ENCODE measurements around the gene AQR.
"Not testable (repeated sequence)": the region's sequence is repeated elsewhere in the genome, so short reads cannot be mapped to it uniquely, and the experiment has no call there.

Gene AQR

GRCh38 chr15:34810443-34811129 is 159.0 kb downstream of the AQR start:
- peak; percentile 96 for DNase-seq

- DNase-seq = no peak
These were observed 160.4 kb downstream of the AQR start for GRCh38 chr15:34809186-34809585.

GRCh38 chr15:34808016-34808415 is 161.5 kb downstream of the AQR start:
- DNase-seq = peak; percentile 36

GRCh38 chr15:34807241-34807640 is 162.3 kb downstream of the AQR start:
- DNase-seq = not testable (repeated sequence)

- DNase-seq = no peak
These were observed 164.8 kb downstream of the AQR start for GRCh38 chr15:34804776-34805175.

- DNase-seq = no peak
These were observed 165.4 kb downstream of the AQR start for GRCh38 chr15:34804113-34804512.

GRCh38 chr15:34802803-34803750 is 166.5 kb downstream of the AQR start:
- DNase-seq = no peak

GRCh38 chr15:34802371-34802770 is 167.2 kb downstream of the AQR start:
- no peak for DNase-seq
